SKM-1 (cell line): Measurements from ENCODE around the gene DDX41.
"Not testable (repeated sequence)": the region's sequence is repeated elsewhere in the genome, so short reads cannot be mapped to it uniquely, and the experiment has no call there.

Experiments
- DNase-seq: peaks from one replicate; lab custom pipeline; 2025; ENCODE audit not compliant: unreplicated experiment; lab: John Stamatoyannopoulos, UW

DDX41 gene

GRCh38 chr5:177537389-177538361 lies 20.9 kb upstream of the DDX41 start:
- no peak for DNase-seq

- DNase-seq, result no peak
Observed at GRCh38 chr5:177536386-177536785, 19.6 kb upstream of the DDX41 start.

DNA sequence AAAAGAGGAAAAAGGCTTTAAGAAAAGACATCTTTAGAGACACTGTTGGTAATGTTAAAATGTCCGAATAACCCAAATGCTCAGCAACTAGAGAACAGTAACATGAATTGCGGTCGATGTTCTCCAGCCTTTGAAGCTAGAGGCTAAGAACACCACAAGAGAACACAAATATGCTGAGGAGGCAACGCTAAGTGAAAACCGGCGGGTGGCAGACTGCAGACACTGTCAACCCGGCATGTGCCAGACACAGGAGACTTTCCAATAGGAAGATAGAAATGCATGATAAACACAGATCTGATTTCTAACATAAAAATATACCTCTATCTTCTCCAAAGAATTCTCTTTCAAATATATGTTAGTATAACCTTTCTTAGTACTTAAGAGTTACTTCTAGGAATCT lies 18.4 kb upstream of the DDX41 start:
- DNase-seq, result no peak

DNA sequence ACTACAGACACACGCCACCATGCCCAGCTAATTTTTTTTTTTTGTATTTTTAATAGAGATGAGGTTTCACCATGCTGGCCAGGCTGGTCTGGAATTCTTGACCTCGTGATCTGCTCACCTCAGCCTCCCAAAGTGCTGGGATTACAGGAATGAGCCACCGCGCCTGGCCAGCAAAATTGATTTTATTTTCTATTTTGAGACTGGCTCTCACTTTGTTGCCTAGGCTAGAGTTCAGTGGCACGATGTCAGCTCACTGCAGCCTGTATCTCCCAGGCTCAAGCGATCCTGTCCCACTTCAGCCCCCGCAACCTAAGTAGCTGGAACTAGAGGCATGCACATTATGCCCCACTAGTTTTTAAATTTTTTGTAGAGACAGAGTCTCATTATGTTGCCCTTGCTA lies 17.7 kb upstream of the DDX41 start:
- not testable (repeated sequence) for DNase-seq

DNA sequence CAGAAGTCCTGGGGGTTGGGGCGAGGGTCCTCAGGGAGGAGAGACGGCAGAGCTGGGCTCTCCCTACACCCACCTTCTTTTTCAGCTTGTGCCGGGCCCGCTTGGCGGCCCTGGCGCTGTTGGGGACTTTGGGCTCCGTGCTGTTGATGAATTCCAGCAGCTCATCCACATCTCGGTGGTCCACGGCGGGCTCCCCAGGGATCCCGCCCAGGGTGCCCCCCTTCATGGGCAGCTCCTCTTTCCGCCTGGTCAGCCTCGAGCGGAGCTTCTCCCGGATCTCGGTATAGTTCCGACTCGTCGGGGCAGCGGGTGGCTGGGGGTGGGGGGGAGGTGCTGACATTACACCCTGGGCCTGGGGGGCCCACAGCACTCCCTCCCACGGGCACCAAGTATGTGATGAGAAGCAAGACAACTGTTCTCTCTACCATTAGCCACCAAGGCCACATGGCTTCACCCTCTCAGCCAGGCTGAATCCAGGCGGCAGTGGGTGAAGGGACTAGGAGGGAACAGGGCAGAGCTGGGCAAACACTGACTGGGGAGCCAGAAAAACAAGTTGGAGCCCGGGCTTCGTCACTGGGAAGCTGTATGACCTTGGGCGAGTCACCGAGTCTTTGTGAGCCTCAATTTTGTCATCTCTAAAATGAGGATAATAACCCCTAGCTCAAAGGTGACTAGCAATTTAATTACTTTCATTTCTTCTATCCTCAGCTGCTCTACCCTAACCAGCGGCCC lies 14.6 kb upstream of the DDX41 start:
- no peak for DNase-seq

DNA sequence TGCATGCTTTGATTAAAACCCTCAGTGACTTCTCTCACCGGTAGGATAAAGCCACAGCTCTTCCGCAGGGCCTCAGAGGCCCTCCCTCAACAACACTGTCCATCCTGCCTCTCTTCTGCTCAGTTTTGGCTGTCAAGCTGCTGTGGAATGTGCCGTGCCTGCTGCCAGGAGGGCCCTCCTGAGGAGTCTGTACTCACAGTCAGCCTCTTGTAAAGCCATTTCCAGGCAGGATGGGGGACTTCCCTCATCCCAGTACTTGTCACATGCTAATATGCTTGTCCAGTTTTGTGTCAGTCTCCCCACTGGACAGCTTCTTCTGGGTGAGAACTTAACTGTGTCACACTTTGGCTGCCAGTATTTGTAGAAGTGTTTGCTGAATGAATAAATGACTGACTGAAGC lies 13.9 kb upstream of the DDX41 start:
- DNase-seq, result no peak

GRCh38 chr5:177529247-177530203 lies 12.8 kb upstream of the DDX41 start:
- DNase-seq, result no peak

- DNase-seq, result no peak
Observed at GRCh38 chr5:177528631-177529030, 11.9 kb upstream of the DDX41 start.

DNA sequence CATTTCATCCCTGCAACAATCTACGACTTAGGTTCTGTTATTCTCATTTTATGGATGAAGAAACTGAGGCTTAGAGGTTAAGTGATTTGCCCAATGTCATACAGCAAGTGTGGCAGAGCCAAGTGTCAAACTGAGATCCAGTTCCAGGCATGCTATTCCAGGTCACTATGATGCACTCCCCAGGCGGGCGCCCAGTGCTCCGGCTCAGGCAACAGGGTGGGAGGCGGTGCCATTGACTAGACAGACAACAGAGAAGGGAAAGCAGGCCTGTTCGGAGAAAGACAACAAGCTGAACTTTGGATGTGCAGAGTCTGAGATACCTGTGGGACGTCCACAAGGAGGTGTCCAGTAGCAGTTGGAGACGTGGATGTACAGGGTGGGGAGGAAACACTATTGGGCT lies 10.8 kb upstream of the DDX41 start:
- DNase-seq, result no peak

DNA sequence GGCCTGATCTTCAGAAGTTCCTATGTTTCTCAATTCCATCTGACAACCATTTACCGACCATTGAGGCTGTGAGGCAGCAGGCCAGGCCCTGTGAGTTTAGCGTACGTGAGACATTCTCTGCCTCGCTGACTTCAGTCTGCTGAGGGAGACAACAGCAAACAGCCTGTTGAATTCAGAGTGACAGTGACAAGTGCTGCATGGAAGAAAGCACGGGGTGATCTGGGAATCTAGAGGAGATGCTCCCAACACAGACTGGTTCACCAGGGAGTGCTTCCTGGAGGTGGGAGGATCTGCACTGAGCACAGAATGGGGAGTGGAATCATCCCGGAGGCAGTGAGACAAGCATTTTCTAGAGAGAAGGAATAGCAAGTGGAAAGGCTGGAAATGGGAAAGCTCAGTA lies 10.0 kb upstream of the DDX41 start:
- DNase-seq, result no peak

DNA sequence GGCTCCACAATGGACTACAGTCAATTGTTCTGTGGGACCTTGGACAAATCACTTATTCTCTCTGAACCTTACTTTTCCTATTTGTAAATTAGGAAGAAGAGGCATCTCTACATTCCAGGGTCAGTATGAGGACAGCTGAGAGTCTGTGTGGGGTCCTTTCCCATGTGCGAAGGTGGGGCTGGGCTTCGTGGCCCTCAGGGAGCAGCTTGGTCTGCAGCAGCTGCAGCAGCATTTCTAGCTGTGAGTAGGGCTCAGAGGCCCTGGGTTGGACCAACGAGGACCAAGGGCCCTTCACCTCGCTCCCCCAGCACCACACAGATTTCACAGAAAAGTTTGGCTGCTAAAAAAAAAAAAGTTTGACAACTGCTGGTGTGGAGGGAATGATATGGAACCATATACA lies 9.4 kb upstream of the DDX41 start:
- DNase-seq, result no peak

DNA sequence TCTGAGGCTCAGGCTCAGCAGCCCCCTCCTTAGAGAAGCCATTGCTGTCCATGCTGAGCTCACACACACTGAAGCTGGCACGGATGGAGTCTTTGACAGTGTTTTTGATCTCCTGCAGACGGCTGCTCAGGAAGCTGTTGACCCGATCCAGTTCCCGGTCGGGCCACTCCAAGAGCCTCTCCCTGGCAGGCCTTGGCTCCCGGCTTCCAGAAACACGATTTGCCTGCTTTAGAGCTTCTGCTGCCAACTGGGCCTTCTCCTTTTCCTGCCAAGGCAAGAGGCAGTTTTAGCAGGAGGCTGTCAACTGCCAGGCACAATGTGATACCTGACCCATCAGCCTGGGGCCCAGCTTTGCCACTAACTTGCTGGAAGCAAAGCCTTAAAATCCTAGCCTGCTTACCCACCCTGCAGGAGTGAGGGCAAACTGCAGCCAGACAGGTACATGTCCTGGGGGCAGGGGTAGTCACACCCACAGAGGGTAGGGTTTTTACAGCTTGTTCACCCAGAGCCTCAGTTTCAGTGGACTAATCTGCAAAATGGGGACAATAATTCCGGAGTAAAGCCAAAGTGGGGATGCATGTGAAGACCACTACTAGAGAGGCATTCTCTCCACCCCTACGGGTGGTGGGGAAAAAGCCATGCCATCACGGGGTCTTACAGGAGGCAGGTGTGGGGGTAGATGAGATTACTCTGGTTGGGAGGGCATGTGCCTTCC lies 8.3 kb upstream of the DDX41 start:
- no peak for DNase-seq

GRCh38 chr5:177524539-177524900 lies 7.8 kb upstream of the DDX41 start:
- no peak for DNase-seq

GRCh38 chr5:177523711-177524538 lies 7.2 kb upstream of the DDX41 start:
- no peak for DNase-seq

- DNase-seq, result no peak
Observed at GRCh38 chr5:177520916-177521513, 4.3 kb upstream of the DDX41 start.

- DNase-seq, result no peak
Observed at GRCh38 chr5:177520271-177520670, 3.5 kb upstream of the DDX41 start.

GRCh38 chr5:177519463-177520235 lies 2.9 kb upstream of the DDX41 start:
- no peak for DNase-seq

DNA sequence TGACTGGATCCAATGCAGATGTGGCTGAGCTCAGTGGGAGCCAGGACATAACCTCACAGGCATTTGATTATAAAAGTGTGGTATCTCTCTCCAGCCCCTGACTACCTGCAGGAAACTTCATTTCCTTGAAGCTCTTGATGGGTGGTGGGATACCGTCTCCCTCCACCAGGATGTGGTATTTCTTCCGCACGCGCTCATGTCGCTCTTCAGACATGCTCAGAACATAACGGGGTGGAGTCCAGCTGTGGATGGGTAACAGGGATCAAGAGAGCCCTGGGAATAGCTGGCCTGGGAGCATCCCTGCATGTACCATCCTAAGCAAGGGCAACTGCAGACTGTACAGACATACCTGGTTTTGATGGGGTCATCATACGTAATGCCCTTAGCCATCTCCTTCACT lies 1.2 kb downstream of the DDX41 start:
- no peak for DNase-seq

DNA sequence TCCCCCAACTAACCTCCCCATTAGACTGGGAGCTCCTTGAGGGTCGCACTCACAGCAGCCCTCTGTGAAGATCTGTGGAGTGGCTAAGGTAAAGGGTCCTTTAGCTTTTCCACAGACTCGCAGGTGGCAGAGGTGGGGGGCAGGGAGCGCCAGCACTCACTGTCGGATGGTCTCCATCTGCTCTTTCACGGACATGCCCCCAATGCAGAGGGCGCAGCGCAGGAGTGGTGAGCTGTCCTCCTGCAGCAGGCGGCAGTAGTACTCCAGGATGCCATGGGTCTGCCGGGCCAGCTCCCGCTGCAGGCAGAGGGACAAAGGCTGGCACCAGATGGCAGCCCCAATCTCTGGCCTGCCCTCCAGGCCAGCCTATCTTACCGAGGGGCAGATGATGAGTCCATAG lies 2.2 kb downstream of the DDX41 start:
- no peak for DNase-seq
